Memory B cell (primary cell): ENCODE data around the gene NRTN.
A peak's percentile ranks its signal among the peaks of the same experiment; 100 is the strongest.
"Not testable (repeated sequence)": the region's sequence is repeated elsewhere in the genome, so short reads cannot be mapped to it uniquely, and the experiment has no call there.

Experiments used
- ATAC-seq: fragments of 150-1000 bp; cut with Tn5 transposase; 2 replicates; pipeline ENCODE4 v1.10.0; 2021; ENCODE audit warnings: low read depth, mild to moderate bottlenecking, moderate library complexity
- DNase-seq, 2 donors: peaks; one replicate each; pipeline ENCODE4 v3.0.0; 2022; ENCODE audit warnings: low spot score in 2 of 2
- H3K27ac Mint-ChIP-seq: one replicate; pipeline ENCODE4 v1.8.0; 2022; ENCODE audit warnings: mild to moderate bottlenecking, moderate library complexity, mixed read lengths
- H3K27me3 Mint-ChIP-seq: one replicate; pipeline ENCODE4 v1.8.0; 2022; ENCODE audit warnings: mixed read lengths
- H3K36me3 Mint-ChIP-seq: one replicate; pipeline ENCODE4 v1.8.0; 2022; ENCODE audit warnings: mild to moderate bottlenecking, mixed read lengths
- H3K4me1 Mint-ChIP-seq: one replicate; pipeline ENCODE4 v1.8.0; 2022; ENCODE audit warnings: mixed read lengths
- H3K4me3 Mint-ChIP-seq: one replicate; pipeline ENCODE4 v1.8.0; 2022; ENCODE audit warnings: mild to moderate bottlenecking, moderate library complexity, mixed read lengths
- H3K9me3 Mint-ChIP-seq: one replicate; pipeline ENCODE4 v1.8.0; 2022; ENCODE audit warnings: mixed read lengths

NRTN gene, protein sequence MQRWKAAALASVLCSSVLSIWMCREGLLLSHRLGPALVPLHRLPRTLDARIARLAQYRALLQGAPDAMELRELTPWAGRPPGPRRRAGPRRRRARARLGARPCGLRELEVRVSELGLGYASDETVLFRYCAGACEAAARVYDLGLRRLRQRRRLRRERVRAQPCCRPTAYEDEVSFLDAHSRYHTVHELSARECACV

GRCh38 chr19:5804516-5805461 is at the start of gene NRTN:
Gene NRTN, plus strand, starts transcription at chr19:5805067. Its CDS starts 19,099 bp downstream, at chr19:5824166.
- Mint-ChIP-seq H3K4me1 (peaks cover 19% of the 10 kb centered on the region), H3K9me3 (no peaks in the 10 kb centered on the region), H3K27me3 (peaks cover 17% of the 10 kb centered on the region), H3K36me3 (no peaks in the 10 kb centered on the region), H3K4me3 (peak within 1 kb of the TSS; percentile 67), H3K27ac (peak within 1 kb of the TSS; percentile 20)
- DNase-seq (peak in 1 of 2 donors; percentile 58), ATAC-seq (peak; percentile 42)

GRCh38 chr19:5762608-5763217 is 42.2 kb upstream of the NRTN start:
- no peaks in the 10 kb centered on the region for H3K4me1 Mint-ChIP-seq
- no peak for DNase-seq
- H3K27me3 Mint-ChIP-seq, result peaks cover 11% of the 10 kb centered on the region
- H3K27ac Mint-ChIP-seq, result no peak overlapping the region
- H3K9me3 Mint-ChIP-seq, result peaks cover 8% of the 10 kb centered on the region
- H3K4me3 Mint-ChIP-seq, result no peak overlapping the region
- ATAC-seq, result no peak
- no peaks in the 10 kb centered on the region for H3K36me3 Mint-ChIP-seq

DNA sequence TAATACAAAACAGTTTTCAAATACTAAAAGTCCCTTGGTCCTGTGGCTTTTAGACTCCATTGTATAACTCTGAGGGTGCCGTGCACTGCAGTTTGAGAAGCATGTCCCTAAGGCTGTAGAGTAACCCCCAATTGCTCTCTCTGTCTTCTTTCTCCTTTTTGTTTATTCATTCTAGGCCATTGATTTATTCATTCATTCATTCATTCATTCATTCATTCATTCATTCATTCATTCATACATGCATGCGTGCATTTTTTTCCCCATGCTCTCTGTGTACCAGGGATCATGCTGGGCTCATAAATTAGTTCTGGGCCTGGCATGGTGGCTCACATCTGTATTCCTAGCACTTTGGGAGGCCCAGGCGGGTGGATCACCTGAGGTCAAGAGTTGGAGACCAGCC is 39.6 kb upstream of the NRTN start:
- Mint-ChIP-seq H3K4me1 (no peaks in the 10 kb centered on the region), H3K9me3 (peaks cover 8% of the 10 kb centered on the region), H3K27ac (no peak overlapping the region), H3K36me3 (no peaks in the 10 kb centered on the region), H3K27me3 (peaks cover 10% of the 10 kb centered on the region), H3K4me3 (no peak overlapping the region)
- DNase-seq, result no peak
- ATAC-seq, result no peak

GRCh38 chr19:5767949-5768348 is 36.9 kb upstream of the NRTN start:
- no peak for DNase-seq
- H3K9me3 Mint-ChIP-seq, result no peaks in the 10 kb centered on the region
- H3K36me3 Mint-ChIP-seq, result no peaks in the 10 kb centered on the region
- H3K4me3 Mint-ChIP-seq, result no peak overlapping the region
- H3K27ac Mint-ChIP-seq, result no peak overlapping the region
- no peak for ATAC-seq
- H3K27me3 Mint-ChIP-seq, result peaks cover 5% of the 10 kb centered on the region
- no peaks in the 10 kb centered on the region for H3K4me1 Mint-ChIP-seq

- no peaks in the 10 kb centered on the region for H3K36me3 Mint-ChIP-seq
- H3K4me1 Mint-ChIP-seq, result no peaks in the 10 kb centered on the region
- peaks cover 5% of the 10 kb centered on the region for H3K27me3 Mint-ChIP-seq
- no peak for ATAC-seq
- no peak overlapping the region for H3K27ac Mint-ChIP-seq
- H3K9me3 Mint-ChIP-seq, result no peaks in the 10 kb centered on the region
- H3K4me3 Mint-ChIP-seq, result no peak overlapping the region
- DNase-seq, result no peak
Measured at GRCh38 chr19:5772416-5772815, 32.5 kb upstream of the NRTN start.

DNA sequence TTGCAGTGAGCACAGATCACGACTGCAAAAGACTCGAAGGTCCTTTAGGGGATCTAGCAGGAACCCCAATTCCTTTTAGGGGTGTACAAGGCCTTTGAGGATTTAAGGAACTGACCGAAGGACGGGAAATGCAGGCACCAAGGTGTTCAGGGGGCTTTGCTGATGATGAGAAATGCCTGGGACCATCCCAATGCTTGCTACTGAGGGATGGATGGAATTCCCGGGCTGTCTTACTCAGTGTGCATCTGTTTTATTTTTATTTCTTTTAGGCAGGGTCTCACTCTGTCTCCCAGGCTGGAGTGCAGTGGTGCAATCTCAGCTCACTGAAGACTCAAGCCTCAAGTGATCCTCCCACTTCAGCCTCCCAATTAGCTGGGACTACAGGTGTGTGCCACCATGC is 31.6 kb upstream of the NRTN start:
- Mint-ChIP-seq H3K36me3 (no peaks in the 10 kb centered on the region), H3K27me3 (peaks cover 3% of the 10 kb centered on the region), H3K4me1 (no peaks in the 10 kb centered on the region), H3K9me3 (no peaks in the 10 kb centered on the region), H3K4me3 (no peak overlapping the region), H3K27ac (no peak overlapping the region)
- ATAC-seq, result no peak
- DNase-seq, result no peak

GRCh38 chr19:5774921-5775320 is 29.9 kb upstream of the NRTN start:
- Mint-ChIP-seq H3K36me3 (no peaks in the 10 kb centered on the region), H3K9me3 (no peaks in the 10 kb centered on the region), H3K4me1 (no peaks in the 10 kb centered on the region), H3K27me3 (peaks cover 3% of the 10 kb centered on the region), H3K27ac (no peak overlapping the region), H3K4me3 (no peak overlapping the region)
- no peak for ATAC-seq
- no peak for DNase-seq

DNA sequence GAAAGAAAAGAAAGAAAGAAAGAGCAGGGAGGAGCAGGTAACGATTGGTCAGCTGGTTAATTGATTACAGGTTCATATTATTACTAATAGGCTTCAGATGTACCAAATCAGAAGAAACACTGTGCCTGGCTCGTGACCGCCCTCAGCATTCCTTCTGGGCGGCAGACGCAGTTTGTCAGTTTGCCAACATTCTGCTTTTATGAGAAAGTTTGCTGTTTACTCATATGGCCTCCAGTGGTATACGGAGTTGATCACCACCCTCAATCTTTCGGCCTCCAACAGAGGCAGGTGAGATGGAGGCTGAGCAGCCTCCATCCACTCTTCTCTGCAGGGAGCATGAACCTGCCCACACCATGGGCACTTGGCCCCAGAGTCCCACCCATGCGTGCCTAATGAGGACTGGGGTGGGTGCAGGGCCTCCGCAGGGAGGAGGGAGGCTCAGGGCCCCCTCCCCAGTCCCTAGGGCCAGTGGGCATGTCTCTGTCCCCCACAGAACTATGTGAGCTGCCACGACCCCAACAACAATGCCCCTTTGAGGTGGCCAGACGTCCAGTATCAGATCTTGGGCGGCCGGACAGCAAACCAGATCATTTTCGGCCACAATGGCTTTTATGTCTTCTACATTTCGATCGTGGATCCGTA is 29.1 kb upstream of the NRTN start:
- Mint-ChIP-seq H3K4me3 (no peak overlapping the region), H3K4me1 (no peaks in the 10 kb centered on the region), H3K36me3 (no peaks in the 10 kb centered on the region), H3K27me3 (peaks cover 3% of the 10 kb centered on the region), H3K9me3 (no peaks in the 10 kb centered on the region), H3K27ac (no peak overlapping the region)
- DNase-seq, result no peak
- no peak for ATAC-seq

GRCh38 chr19:5778402-5778801 is 26.5 kb upstream of the NRTN start:
- no peak overlapping the region for H3K27ac Mint-ChIP-seq
- ATAC-seq (no peak), DNase-seq (no peak)
- no peaks in the 10 kb centered on the region for H3K36me3 Mint-ChIP-seq
- H3K4me1 Mint-ChIP-seq, result no peaks in the 10 kb centered on the region
- H3K9me3 Mint-ChIP-seq, result no peaks in the 10 kb centered on the region
- no peak overlapping the region for H3K4me3 Mint-ChIP-seq
- peaks cover 2% of the 10 kb centered on the region for H3K27me3 Mint-ChIP-seq

- not testable (repeated sequence) for H3K4me3 Mint-ChIP-seq, ATAC-seq, H3K36me3 Mint-ChIP-seq, H3K27ac Mint-ChIP-seq, H3K9me3 Mint-ChIP-seq, H3K4me1 Mint-ChIP-seq, H3K27me3 Mint-ChIP-seq, DNase-seq
Measured at GRCh38 chr19:5780916-5781315, 24.0 kb upstream of the NRTN start.

DNA sequence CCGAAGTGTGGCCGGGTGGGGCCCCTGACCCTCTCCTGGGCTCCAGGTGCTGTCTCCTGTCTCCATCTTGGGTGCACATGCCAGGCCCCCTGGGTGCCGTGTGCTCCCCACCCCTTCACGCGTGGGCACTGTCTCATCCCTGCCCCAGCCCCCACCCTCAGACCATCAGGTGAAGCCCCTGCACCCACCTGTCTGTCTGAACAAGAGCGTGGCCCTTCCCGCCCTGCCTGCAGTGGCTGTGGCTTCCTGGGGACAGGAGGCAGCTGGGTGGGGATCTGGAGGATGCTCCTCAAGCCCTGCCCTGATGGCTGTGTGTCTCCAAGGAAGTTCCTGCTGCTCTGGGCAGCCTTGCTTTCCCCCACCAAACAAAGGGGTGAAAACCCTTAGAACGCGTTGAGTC is 22.5 kb upstream of the NRTN start:
- ATAC-seq, result no peak

DNA sequence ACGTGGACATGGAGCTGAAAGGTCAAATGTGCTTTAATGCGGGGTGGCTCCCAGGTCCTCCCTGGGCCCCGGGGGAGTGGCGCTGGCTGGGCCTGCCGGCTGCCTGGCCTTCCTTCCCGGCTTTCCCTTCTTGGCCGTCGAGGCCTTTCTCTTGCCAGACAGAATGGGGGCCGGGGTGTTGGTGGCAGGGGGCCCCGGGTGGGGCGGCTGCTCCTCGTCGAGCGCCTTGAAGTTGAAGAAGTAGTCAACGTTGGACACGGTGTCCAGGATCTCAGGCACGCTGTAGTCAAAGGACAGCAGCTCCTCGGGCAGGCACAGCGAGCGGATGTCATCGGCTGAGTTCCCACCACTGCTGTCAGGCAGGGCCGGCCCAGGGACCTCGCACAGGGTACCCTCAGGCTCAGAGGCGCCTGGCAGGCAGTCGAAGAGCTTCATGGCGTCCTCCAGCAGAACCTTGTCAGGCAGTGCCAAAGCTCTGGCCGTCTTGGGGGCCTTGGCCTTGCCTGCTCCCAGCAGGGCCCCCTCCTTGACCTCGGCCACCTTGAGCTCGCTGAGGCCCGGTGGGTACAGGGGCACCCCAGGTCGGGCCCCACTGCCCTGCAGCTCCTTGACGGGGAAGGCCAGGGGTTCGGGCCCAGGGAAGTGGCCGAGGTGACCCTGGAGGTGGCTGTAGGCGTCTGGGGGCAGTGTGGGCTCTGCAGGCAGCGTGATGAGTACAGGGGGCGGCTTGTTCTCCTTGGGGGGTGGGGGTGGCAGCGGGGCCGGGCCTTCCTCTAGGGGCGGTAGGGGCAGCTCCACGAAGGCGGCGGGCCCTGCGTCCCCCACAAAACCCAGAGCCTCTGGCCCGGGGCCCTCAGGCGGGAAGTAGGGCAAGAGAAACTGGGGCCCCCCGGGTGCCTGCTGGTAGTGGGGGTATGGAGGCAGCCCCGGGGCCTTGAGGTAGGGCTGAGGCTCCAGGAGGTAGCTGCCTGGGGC is 21.6 kb upstream of the NRTN start:
- H3K36me3 Mint-ChIP-seq, result peaks cover 19% of the 10 kb centered on the region
- H3K27ac Mint-ChIP-seq, result no peak overlapping the region
- H3K27me3 Mint-ChIP-seq, result no peaks in the 10 kb centered on the region
- H3K4me1 Mint-ChIP-seq, result no peaks in the 10 kb centered on the region
- H3K9me3 Mint-ChIP-seq, result no peaks in the 10 kb centered on the region
- no peak for DNase-seq
- no peak overlapping the region for H3K4me3 Mint-ChIP-seq
- no peak for ATAC-seq

More for the DNA sequence above, 22.5 kb upstream of the NRTN start:
- no peak overlapping the region for H3K27ac Mint-ChIP-seq
- no peak for DNase-seq
- peaks cover 19% of the 10 kb centered on the region for H3K36me3 Mint-ChIP-seq
- H3K4me3 Mint-ChIP-seq, result no peak overlapping the region
- H3K4me1 Mint-ChIP-seq, result no peaks in the 10 kb centered on the region
- H3K9me3 Mint-ChIP-seq, result no peaks in the 10 kb centered on the region
- H3K27me3 Mint-ChIP-seq, result no peaks in the 10 kb centered on the region

GRCh38 chr19:5784581-5785147 is 20.2 kb upstream of the NRTN start, which contains the start of gene PRR22:
Gene PRR22, minus strand, starts transcription at chr19:5784746. Its CDS starts 86 bp downstream, at chr19:5784660.
- Mint-ChIP-seq H3K36me3 (peaks cover 26% of the 10 kb centered on the region), H3K27ac (no peak within 1 kb of the TSS)
- no peak for ATAC-seq

More at GRCh38 chr19:5784581-5785147, 20.2 kb upstream of the NRTN start, which contains the start of gene PRR22:
- H3K9me3 Mint-ChIP-seq, result no peaks in the 10 kb centered on the region
- H3K4me1 Mint-ChIP-seq, result no peaks in the 10 kb centered on the region
- no peak for DNase-seq
- H3K27me3 Mint-ChIP-seq, result no peaks in the 10 kb centered on the region
- H3K4me3 Mint-ChIP-seq, result no peak within 1 kb of the TSS
